ENCODE measurements around the gene ZNRF4. TPM values are rescaled to one million over a fixed set of nuclear protein-coding genes. Genes with fewer than 3 reads are reported as not detected.

Gene ZNRF4
- total and polyA plus RNA-seq, 2 donors (not counting 3 experiments of a cell fraction or from before 2014, with no cell fraction given): not detected

DNA sequence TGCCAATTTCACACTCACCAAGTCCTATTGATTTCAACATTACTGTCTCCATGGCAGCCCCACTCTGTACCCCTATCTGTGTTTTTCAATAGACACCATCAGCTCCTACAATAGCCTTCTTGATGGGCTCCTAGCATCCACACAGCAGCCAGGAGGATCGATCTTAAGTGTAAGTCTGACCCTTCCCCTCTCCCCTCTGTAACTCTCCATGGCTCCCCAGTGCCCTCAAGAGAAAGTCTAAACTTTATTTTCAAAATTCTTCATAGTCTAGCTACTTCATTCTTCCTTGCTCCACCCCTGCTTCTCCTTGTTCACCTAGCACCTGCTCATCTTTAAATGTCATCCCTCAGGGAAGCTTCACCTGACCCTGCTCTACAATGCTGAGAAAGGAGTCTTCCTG is 30.0 kb upstream of the ZNRF4 start:
- dilution Hi-C loops (cut with MboI; ENCODE audit: extremely low pct_ligation_motif_present, low sequenced_read_pairs) (no loop called here), intact Hi-C loops (cut with micrococcal nuclease) (no loop called here)
- no peak overlapping the region for H3K9ac ChIP-seq (replicated peaks; ENCODE audit: extremely low read depth, insufficient read depth, low read length)
- H3K79me2 ChIP-seq (ENCODE audit: control insufficient read depth, insufficient read depth, low read length): no peaks in the 10 kb centered on the region
- H2AFZ ChIP-seq (ENCODE audit: low read depth, low read length): no peak overlapping the region
- H3K4me2 ChIP-seq (ENCODE audit: insufficient read depth, low read length): no peak overlapping the region
- no peaks in the 10 kb centered on the region for H3K9me3 ChIP-seq (replicated peaks; ENCODE audit: control insufficient read depth, insufficient read depth, low read length)
- H3K27ac ChIP-seq (ENCODE audit: insufficient read depth, low read depth, low read length): no peak overlapping the region
- H3K4me3 ChIP-seq (replicated peaks in 1 of 3; ENCODE audit: insufficient read depth in 1 of 3, low read depth in 1 of 3, low read length in 3 of 3): no peak overlapping the region
- no peak for TF ChIP-seq MYC (IDR thresholded peaks at IDR 0.05; ENCODE audit: low read depth, low read length)
- TF ChIP-seq GATA2 (IDR thresholded peaks at IDR 0.05; ENCODE audit: insufficient read depth, insufficient read length, low read depth, low read length): no peak
- TF ChIP-seq, protein P1, sequence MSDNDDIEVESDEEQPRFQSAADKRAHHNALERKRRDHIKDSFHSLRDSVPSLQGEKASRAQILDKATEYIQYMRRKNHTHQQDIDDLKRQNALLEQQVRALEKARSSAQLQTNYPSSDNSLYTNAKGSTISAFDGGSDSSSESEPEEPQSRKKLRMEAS (IDR thresholded peaks at IDR 0.05; ENCODE audit: insufficient read depth, insufficient read length): no peak
- TF ChIP-seq JUN (IDR thresholded peaks at IDR 0.05; ENCODE audit: borderline replicate concordance, insufficient read depth, insufficient read length, low read depth): no peak
- no peak for TF ChIP-seq POLR2A (IDR thresholded peaks at IDR 0.05; ENCODE audit: low read depth, low read length)
- no peak for TF ChIP-seq FOS (IDR thresholded peaks at IDR 0.05; ENCODE audit: borderline replicate concordance, insufficient read depth, low read length)
- TF ChIP-seq, protein P2, sequence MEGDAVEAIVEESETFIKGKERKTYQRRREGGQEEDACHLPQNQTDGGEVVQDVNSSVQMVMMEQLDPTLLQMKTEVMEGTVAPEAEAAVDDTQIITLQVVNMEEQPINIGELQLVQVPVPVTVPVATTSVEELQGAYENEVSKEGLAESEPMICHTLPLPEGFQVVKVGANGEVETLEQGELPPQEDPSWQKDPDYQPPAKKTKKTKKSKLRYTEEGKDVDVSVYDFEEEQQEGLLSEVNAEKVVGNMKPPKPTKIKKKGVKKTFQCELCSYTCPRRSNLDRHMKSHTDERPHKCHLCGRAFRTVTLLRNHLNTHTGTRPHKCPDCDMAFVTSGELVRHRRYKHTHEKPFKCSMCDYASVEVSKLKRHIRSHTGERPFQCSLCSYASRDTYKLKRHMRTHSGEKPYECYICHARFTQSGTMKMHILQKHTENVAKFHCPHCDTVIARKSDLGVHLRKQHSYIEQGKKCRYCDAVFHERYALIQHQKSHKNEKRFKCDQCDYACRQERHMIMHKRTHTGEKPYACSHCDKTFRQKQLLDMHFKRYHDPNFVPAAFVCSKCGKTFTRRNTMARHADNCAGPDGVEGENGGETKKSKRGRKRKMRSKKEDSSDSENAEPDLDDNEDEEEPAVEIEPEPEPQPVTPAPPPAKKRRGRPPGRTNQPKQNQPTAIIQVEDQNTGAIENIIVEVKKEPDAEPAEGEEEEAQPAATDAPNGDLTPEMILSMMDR (IDR thresholded peaks at IDR 0.05; ENCODE audit: extremely low read depth in 1 of 2, insufficient read depth in 1 of 2, low read depth in 1 of 2, low read length in 2 of 2): no peak
- TF ChIP-seq EZH2 (IDR thresholded peaks at IDR 0.05; ENCODE audit: borderline replicate concordance, low read depth, low read length, severe bottlenecking): no peak
- TF ChIP-seq POLR2AphosphoS5 (IDR thresholded peaks at IDR 0.05; ENCODE audit: insufficient read depth, low read depth, low read length): no peak
- no peaks in the 10 kb centered on the region for H3K27me3 ChIP-seq (ENCODE audit: control insufficient read depth in 2 of 2, insufficient read depth in 2 of 2, low read length in 2 of 2)
- ChIA-PET POLR2A (no interaction called here), CTCF (interaction anchor here (0.6 kb wide), 1 partner anchor 9 kb away, joined by 3 read pairs; no protein-coding TSS in a partner anchor)
- H4K20me1 ChIP-seq (replicated peaks; ENCODE audit: control insufficient read depth, extremely low read depth, insufficient read depth, low read length): no peaks in the 10 kb centered on the region
- DNase-seq (ENCODE audit: low read depth, low spot score) (no peak), FAIRE-seq (no peak)
- no peaks in the 10 kb centered on the region for H3K36me3 ChIP-seq (ENCODE audit: control insufficient read depth in 2 of 2, extremely low read depth in 1 of 2, insufficient read depth in 2 of 2, low read length in 2 of 2)
- no TSS peak for BruUV-seq (replicated peaks)
- no peaks in the 10 kb centered on the region for H3K4me1 ChIP-seq (ENCODE audit: control insufficient read depth, extremely low read depth, insufficient read depth, low read length)
- H3K9me1 ChIP-seq (replicated peaks; ENCODE audit: control insufficient read depth, extremely low read depth, insufficient read depth, low read length): no peaks in the 10 kb centered on the region
